Measurements from ENCODE around the gene TYMP.
"Not testable (repeated sequence)": the region's sequence is repeated elsewhere in the genome, so short reads cannot be mapped to it uniquely, and the experiment has no call there.

Gene TYMP

DNA sequence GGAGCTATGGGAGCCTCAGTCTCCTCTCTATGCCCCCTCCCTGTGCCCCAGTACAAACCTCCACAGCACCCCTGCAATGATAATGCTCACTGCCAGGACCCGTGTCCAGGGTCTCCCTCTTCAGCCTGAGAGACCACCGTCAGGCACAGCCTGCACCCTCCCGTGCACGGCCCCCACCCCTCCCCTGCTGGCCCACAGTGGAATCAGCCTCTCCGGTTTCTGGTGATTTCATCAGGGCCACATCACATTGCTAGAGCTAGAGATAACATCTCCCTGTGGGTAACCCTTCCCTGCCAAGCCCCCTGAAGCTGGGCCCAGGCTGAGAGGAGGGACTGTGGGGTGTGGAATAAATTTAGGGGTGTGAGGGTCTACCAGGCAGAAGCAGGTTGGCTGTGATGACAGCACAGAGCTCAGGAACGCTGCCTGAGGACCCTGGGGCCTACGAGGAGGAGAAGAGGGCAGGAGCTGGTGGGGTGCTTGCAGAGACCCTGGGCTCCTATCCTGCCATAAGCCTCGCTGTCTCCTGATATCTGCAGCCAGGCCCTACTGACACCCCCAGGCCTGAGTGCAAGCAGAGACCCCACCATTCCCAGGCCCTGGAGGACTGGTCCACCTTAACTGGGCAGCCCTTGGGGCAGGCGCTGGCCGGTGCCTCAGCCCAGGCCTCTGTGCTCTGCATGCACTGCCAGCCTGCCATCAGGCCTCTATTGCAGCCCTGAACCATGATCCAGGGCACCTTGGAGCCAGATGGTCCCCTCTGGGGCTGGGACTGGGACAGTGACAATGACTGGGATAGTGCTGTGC, 15.9 kb upstream of the TYMP start, which contains the start of gene KLHDC7B:
Gene KLHDC7B (plus strand): TSS at position 378 of the 804 bp plus-strand sequence. CDS start 345 bp downstream, at position 723.
- H3K9me3 Mint-ChIP-seq: no peaks in the 10 kb centered on the region
- H3K27ac Mint-ChIP-seq: no peak within 1 kb of the TSS
- peaks cover 12% of the 10 kb centered on the region for H3K27me3 Mint-ChIP-seq (ENCODE audit: low read depth, poor library complexity)
- TF ChIP-seq, protein P1, sequence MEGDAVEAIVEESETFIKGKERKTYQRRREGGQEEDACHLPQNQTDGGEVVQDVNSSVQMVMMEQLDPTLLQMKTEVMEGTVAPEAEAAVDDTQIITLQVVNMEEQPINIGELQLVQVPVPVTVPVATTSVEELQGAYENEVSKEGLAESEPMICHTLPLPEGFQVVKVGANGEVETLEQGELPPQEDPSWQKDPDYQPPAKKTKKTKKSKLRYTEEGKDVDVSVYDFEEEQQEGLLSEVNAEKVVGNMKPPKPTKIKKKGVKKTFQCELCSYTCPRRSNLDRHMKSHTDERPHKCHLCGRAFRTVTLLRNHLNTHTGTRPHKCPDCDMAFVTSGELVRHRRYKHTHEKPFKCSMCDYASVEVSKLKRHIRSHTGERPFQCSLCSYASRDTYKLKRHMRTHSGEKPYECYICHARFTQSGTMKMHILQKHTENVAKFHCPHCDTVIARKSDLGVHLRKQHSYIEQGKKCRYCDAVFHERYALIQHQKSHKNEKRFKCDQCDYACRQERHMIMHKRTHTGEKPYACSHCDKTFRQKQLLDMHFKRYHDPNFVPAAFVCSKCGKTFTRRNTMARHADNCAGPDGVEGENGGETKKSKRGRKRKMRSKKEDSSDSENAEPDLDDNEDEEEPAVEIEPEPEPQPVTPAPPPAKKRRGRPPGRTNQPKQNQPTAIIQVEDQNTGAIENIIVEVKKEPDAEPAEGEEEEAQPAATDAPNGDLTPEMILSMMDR (IDR thresholded peaks at IDR 0.05): no peak
- no peak for DNase-seq
- H3K4me3 Mint-ChIP-seq: no peak within 1 kb of the TSS
- no peaks in the 10 kb centered on the region for H3K36me3 Mint-ChIP-seq (ENCODE audit: low read depth)
- H3K4me1 Mint-ChIP-seq: peaks cover 22% of the 10 kb centered on the region

DNA sequence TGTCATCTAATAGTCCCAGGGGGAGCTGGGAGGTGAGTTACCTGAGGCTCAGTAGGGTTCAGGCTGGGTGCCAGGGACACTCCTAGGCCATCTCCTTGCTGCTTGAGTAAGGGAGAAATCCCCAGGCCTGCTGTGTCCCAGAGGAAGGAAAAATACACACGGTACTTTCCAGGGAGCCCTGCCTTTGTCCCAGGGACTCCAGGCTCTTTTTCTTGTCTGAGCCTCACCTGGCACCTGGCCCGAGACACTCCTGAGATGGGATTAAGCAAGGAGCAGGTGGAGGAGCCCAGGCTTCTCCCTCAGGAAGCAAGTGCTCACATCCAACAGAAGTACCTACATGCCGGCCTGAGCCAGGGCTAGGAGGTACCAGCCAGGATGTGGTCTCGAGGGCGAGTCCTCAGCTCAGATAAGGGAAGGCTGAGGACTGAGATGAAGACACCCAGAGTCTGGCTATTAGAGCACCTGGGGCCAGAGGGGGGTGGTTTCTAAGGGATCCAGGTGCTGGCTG, 15.0 kb upstream of the TYMP start:
- H3K27ac Mint-ChIP-seq: no peak overlapping the region
- peaks cover 12% of the 10 kb centered on the region for H3K27me3 Mint-ChIP-seq (ENCODE audit: low read depth, poor library complexity)
- H3K4me3 Mint-ChIP-seq: no peak overlapping the region
- TF ChIP-seq, protein P1 (IDR thresholded peaks at IDR 0.05): no peak
- H3K4me1 Mint-ChIP-seq: peaks cover 17% of the 10 kb centered on the region
- no peak for DNase-seq
- no peaks in the 10 kb centered on the region for H3K9me3 Mint-ChIP-seq
- no peaks in the 10 kb centered on the region for H3K36me3 Mint-ChIP-seq (ENCODE audit: low read depth)

DNA sequence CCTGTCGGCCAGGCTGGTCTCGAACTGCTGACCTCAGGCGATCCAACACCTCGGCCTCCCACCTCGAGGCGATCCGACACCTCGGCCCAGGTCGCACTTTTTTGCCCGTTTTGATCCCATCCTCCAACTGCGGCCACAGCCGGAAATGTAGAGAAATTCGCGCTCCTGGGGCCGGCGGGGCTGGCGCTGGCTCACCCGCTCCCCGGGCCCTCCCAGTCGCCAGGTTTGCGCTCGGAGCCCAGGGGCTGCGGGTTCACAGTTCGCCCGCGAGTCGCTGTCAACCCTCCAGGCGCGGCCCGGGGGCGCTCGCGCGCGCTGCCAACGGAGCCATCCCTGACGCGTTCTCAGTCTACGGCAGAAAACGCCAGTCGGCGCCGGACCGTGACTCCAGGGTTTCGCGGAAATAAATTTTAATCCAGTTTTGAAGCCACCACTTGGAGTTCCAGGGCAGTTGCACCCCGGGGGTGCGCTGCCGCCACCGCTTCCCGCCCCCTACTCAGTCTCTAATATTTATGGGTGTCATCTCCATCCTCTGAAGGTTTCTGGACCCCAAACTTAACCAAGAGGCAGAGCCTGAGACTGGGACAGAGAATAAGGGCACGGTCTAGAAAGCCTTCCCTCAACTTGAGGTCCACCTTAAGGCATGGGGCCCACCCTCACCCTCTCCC, 14.4 kb upstream of the TYMP start:
- TF ChIP-seq, protein P1 (IDR thresholded peaks at IDR 0.05): peak; percentile 59
- Mint-ChIP-seq H3K4me1 (peaks cover 18% of the 10 kb centered on the region), H3K9me3 (no peaks in the 10 kb centered on the region), H3K27ac (no peak overlapping the region), H3K27me3 (ENCODE audit: low read depth, poor library complexity) (peaks cover 12% of the 10 kb centered on the region), H3K4me3 (no peak overlapping the region), H3K36me3 (ENCODE audit: low read depth) (no peaks in the 10 kb centered on the region)
- DNase-seq: peak; percentile 90

DNA sequence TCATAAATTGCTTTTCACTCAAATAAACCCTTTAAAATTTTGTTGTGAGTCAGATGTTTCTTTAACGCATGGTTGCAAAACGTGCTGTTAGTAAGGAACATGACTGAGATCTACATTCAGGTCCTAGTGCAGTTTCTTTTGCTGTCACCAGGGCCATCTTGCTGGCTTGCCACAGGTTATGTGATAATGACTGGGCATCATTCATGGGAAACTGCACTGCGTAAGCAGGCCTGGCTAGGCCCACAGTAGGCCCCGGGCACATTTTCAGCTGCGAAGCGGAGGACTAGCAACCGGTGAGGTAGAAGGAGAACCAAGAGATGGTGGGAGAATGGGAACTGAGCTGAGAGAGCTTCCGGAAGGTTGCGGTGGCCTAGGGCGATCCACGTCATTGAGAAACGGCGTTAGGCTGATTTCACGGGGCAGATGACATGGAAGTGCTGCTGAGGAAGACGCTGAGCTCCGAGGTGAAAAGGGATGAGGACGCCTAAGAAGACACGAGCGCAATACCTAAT, 12.7 kb upstream of the TYMP start:
- no peak for DNase-seq
- Mint-ChIP-seq H3K4me3 (no peak overlapping the region), H3K4me1 (peaks cover 29% of the 10 kb centered on the region), H3K36me3 (ENCODE audit: low read depth) (no peaks in the 10 kb centered on the region), H3K27me3 (ENCODE audit: low read depth, poor library complexity) (peaks cover 16% of the 10 kb centered on the region), H3K9me3 (no peaks in the 10 kb centered on the region), H3K27ac (no peak overlapping the region)
- TF ChIP-seq, protein P1 (IDR thresholded peaks at IDR 0.05): no peak

DNA sequence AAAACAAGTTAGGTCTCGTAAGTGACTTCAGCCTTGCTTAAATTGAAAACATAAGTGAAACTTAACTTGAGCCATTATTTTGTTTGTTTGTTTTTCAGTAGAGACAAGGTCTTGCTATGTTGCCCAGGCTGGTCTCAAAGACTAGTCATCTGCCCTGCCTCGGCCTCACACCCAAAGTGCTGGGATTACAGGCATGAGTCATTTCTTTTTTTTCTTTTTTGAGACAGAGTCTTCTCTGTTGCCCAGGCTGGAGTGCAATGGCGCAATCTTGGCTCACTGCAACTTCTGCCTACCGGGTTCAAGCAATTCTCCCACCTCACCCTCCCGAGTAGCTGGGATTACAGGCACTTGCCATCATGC, 11.8 kb upstream of the TYMP start:
- not testable (repeated sequence) for H3K9me3 Mint-ChIP-seq; DNase-seq; H3K27ac Mint-ChIP-seq; H3K36me3 Mint-ChIP-seq (ENCODE audit: low read depth); H3K4me3 Mint-ChIP-seq
- peaks cover 21% of the 10 kb centered on the region for H3K27me3 Mint-ChIP-seq (ENCODE audit: low read depth, poor library complexity)
- peaks cover 29% of the 10 kb centered on the region for H3K4me1 Mint-ChIP-seq

DNA sequence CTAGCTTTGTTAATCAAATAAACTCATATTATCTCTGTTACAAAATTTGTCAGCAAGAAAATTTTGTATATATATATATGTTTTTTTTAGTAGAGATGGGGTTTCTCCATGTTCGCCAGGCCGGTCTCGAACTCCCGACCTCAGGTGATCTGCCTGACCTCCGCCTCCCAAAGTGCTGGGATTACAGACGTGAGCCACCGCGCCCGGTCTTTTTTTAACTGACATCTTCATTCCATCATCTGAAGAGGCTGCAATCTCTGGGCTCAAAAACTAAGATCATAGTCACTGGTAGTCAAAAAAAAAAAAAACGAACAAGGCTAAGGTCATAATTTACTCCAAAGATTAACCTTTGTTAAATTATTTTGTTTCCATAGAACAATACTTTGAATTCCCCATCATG, 10.6 kb upstream of the TYMP start:
- TF ChIP-seq, protein P1 (IDR thresholded peaks at IDR 0.05): no peak
- peaks cover 14% of the 10 kb centered on the region for H3K27me3 Mint-ChIP-seq (ENCODE audit: low read depth, poor library complexity)
- no peak for DNase-seq
- H3K27ac Mint-ChIP-seq: no peak overlapping the region
- H3K9me3 Mint-ChIP-seq: no peaks in the 10 kb centered on the region
- H3K4me3 Mint-ChIP-seq: no peak overlapping the region
- H3K4me1 Mint-ChIP-seq: peaks cover 24% of the 10 kb centered on the region
- H3K36me3 Mint-ChIP-seq (ENCODE audit: low read depth): no peaks in the 10 kb centered on the region
